ENCODE results near the gene TMA7B. TPM values are rescaled to one million over a fixed set of nuclear protein-coding genes. Genes with fewer than 3 reads are reported as not detected.

TMA7B gene
- under 1 TPM; 0.18 to 0.30 (median 0.21) TPM for polyA plus RNA-seq (ENCODE audit: insufficient read length in 3 of 3)

DNA sequence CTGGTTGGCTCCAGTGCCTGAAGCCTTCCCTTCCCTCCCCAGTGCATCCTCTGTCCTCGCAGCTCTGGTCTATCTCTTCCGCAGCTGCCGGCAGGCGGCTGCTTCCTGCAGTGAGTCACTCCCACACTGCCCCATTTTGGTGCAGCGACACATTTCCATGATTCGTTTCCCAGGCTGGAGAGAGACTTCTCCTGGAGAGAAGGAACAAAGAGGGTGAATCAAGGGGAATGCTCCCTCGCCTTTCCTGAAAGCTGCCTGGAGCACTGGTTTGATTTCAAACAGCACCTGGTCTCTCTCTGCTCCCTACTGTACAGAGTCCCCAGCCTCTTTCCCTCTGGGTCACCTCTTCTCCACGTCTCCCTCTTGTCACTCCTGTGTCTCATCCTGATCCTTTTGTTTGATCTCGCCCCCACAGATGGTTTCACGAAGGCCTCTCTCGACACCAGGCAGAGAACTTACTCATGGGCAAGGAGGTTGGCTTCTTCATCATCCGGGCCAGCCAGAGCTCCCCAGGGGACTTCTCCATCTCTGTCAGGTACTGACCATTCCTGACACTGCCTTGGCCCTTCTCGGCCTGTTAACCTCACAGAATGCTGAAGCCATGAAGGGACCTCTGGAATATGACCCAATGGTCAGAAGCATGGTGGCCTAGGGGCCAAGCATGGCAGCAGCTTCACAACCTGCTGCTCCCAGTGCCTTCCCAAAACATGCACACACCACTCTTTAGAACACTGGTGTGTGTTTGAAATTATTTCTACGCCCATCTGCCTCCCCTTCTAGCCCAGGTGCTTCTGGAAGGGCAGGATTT lies at the start of gene TMA7B:
Gene TMA7B (plus strand): TSS at position 758 of the 808 bp plus-strand sequence. CDS start 3,978 bp downstream, outside the sequence.
- DNase-seq (ENCODE audit: low read depth in 3 of 3, low spot score in 2 of 3), result no peak

DNA sequence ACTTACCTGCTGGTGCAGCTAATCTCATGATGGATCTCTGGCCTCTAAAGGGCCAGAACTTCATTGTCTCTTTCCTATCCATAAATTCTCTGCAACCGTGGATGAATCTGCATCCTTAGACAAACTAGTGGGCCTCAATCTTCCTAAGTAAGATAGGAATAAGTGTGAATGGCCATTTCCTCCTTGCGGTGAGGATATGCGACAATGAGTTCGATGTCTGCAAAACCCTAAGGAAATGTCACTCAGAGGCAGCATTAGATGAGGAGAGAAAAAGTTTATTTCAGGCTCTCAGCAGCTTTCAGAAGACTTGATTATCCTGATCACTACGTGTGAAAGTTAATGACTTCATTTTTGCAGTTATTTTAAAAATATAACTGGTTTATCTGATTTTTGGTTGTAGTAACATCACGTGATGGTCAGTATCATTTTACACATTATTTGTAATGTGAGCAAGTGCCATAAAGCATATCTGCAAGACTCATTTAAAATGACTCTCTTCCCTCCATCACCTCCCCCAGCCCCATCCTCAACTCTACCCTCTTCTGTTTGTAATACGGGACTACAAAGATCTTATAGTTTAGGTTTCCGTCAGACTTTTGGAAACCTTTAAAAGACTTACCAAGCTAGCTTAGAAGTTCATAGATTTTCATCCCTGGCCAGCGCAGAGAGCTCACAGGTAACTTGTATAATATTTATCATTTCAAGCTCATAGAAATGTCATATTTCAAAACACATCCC lies 49.2 kb upstream of the TMA7B start:
- DNase-seq (ENCODE audit: low read depth in 3 of 3, low spot score in 2 of 3), result no peak

DNA sequence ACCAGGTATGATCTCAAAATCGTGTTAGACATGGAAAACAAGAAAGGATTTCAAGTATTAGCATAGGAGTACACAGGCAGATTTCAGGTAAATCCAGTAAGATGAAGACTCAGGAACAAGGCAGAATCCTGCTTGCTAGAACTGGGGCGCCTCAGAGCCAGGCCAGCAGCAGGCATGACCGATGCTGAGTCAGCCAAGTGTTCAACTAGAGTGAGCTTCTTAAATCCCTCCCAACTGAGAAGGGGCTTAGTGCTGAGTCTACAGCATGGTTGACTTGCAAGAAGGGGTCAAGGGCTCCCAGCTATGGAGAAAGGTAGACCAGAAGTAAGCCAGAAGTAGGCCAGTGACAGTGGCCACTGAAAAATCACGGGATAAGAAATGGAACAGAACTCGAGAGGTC lies 46.9 kb upstream of the TMA7B start:
- DNase-seq (ENCODE audit: low read depth in 3 of 3, low spot score in 2 of 3), result no peak

DNA sequence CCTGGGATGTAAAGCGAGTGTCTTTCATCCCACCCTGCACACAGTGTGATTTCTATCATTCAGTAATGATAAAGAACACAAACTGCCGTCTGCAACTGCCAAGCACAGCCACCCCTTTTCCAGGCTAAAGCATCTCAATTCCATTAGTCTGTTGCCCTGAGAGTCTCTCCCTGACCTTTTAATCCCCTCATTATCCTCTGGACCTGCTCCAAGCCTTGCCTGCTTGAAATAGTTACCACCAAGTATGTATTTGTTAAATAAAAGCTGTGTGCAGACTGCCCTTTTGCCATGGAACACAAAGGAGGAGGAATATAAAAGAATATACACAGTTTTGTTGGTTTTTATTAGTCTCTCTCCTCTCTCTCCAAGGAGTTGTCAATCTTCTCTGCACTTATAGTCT lies 46.3 kb upstream of the TMA7B start:
- DNase-seq (ENCODE audit: low read depth in 3 of 3, low spot score in 2 of 3), result no peak

DNA sequence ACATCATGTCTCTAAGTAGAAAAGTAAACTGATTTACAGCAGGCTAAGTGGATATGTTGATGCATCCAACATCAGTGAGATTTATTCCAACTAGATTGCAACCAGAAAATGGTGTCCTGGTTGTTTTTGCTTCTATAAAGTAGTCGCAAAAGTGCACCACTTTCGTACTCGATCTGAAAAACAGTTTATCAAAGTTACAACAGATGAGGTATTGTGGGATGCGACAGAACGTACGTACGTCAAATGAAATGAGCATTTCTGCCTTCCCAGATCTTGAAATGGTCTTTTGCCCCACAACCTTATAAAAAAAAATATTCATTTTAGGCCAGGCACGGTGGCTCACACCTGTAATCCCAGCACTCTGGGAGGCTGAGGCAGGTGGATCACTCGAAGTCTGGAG lies 45.6 kb upstream of the TMA7B start:
- DNase-seq (ENCODE audit: low read depth in 3 of 3, low spot score in 2 of 3), result no peak

DNA sequence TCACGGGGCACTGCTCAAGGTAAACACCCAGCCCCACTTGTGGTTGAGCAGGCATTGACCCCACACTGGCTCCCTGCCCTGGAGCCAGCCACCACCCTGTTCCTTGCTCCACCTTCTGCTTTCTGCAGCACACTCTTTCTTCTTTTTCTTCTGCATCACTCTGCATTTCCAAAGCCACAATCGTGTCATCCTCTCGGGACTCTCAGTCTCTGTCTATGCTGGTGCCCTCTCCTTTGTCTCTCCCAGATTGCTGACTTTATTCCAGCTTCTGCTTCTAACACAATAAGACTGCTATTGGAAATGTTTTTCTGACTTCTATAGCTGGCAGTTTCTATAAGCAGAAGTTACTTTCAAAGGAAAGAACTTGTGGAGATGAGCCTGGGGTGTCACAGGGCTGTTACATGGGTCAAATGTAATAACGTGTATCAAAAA lies 44.9 kb upstream of the TMA7B start:
- DNase-seq (ENCODE audit: low read depth in 3 of 3, low spot score in 2 of 3), result no peak

DNA sequence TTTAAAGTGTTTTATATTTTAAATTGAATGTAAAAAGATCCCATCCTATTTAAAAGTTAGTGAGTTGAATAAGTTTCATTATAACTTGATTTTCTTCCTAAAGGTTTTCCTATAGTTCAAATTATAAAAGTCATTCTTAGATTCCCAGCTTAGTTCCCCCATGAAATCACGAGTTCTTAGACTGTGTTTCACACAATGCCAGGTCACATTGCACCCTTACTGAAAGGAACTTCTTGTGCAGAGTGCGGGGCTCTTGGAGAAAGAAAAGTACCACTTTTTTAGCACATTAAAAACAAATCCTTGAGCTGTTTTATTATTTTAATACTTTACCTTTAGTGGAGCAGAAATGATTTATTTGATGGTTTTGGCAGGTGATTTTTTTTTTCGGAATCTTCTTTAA lies 43.7 kb upstream of the TMA7B start:
- no peak for DNase-seq (ENCODE audit: low read depth in 3 of 3, low spot score in 2 of 3)

DNA sequence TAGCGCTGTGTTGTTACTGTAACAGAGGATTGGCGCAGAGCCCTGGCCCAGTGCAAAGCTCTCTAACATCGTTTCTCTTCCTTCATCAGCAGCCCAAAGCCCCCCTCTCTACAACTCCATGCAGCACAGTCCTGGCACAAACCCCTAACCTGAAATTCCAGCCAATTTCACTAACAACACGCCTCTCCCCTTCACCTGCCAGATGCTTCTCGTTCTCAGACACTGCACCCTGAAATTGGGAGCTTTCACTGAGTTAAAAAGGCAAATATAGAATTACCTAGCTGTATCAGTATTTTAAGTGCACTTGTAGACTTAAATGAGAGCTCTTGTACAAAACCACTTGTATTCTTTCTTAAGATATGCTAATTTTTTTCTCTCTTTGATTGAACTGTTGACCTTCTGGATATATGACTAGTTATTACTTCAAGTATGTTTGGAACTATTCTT lies 43.0 kb upstream of the TMA7B start:
- no peak for DNase-seq (ENCODE audit: low read depth in 3 of 3, low spot score in 2 of 3)

DNA sequence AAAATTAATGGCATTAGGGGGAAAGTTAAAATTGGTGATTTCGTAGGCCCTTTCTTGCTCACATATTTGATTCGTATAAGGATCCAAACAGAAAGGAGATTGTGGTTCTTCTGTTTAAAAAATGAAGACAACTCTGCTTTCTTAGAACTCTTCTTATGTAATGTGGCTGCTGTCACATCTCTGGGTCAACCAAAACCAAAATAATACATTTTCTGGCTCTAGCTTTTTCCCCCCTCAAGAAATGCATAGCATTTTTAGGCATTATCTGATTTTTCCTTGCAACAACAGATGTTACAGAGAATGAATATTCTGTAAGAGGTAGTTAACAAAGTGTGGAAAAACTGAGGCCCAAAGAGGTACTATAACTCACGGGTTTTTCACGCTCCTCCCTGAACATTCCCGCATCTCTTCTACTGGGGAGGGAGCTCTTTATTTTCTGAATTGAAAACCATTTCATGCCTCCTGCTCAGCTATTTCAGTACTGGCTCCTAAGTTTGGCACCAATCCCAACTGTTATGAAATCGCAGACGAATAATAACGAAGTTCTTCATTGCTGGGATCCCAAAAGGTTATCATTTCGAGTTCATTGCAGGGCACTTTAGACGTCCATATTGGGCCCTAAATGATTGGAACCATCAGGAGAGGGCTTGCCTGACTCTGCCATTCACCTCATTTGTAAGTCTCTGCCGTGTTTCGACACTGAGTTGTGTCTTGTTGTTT lies 42.3 kb upstream of the TMA7B start:
- DNase-seq (ENCODE audit: low read depth in 3 of 3, low spot score in 2 of 3), result no peak

DNA sequence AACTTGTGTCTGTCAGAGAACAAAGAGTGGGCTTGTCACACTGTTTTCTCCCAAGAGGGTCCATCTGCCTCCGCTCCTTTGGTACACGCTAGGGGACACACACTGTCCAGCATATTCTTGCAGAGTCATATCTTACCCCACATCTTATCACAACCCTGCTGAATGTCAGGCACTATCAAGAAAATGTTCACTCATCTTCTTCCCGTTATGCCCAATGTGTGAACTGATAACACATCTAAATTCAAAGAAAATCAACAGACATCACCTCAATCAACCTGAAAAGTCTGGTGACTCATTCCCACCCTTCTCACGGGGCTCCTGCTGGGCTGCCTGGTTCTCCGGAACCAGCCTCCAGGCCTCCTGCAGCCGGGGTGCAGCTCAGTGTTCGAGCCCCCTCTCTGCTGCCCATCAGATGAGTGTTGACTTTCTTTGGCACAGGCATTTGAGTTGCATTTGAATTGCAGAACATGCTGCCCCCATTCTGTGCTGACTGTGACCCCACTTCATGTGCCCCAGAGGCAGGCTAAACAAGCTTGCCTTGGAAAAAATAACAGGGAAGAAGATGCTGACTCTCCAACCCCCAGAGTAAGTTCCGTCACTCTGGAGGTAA lies 40.0 kb upstream of the TMA7B start:
- no peak for DNase-seq (ENCODE audit: low read depth in 3 of 3, low spot score in 2 of 3)

DNA sequence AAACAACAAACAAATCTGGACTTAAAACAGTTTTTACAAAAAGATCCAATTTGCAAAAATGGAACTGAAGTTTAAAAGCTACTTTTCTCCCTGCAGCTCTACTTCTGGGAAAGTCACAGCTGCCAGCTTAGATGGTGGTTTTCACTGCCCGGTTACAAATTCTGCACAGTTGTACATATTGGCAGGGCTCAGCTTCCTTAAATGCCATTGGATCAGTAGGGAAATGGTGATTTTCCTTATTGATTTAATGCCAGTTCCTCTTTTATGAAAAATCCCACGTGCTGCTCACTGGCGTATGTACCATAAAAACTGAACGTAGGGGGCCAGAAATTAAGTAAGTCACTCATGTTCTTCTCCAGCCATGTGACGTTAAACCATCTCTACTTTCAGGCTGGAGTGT lies 36.5 kb upstream of the TMA7B start:
- no peak for DNase-seq (ENCODE audit: low read depth in 3 of 3, low spot score in 2 of 3)

DNA sequence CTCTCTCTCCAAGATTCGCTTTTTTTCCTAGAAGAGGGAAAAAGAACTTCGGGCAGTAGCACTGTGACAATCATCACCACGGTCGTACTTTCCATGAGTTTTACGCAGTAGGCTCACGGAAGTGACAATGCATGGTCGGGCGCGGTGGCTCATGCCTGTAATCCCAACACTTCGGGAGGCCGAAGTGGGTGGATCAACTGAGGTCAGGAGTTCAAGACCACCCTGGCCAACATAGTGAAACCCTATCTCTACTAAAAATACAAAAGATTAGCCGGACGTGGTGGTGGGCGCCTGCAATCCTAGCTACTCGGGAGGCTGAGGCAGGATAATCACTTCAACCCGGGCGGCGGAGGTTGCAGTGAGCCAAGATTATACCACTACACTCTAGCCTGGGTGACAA lies 35.9 kb upstream of the TMA7B start:
- no peak for DNase-seq (ENCODE audit: low read depth in 3 of 3, low spot score in 2 of 3)

DNA sequence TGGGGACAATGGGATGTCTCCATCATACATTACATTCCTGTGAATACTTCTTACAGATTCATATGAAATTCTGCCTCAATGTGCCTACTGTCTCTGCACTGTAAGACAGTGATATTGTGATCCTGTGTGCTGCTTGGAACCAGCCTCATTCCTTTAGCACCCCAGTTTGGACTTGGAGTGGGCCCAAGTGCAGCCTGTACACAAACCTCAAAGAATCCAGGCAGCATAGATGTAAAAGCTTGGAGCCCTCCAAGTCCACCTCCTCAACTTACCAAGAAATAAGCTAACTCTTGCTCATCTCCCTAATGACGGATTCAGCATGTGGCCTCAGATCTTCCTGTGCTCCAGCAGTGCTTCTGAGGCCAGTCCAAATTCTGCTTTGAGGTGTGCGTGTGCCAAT lies 34.9 kb upstream of the TMA7B start:
- DNase-seq (ENCODE audit: low read depth in 3 of 3, low spot score in 2 of 3), result no peak

DNA sequence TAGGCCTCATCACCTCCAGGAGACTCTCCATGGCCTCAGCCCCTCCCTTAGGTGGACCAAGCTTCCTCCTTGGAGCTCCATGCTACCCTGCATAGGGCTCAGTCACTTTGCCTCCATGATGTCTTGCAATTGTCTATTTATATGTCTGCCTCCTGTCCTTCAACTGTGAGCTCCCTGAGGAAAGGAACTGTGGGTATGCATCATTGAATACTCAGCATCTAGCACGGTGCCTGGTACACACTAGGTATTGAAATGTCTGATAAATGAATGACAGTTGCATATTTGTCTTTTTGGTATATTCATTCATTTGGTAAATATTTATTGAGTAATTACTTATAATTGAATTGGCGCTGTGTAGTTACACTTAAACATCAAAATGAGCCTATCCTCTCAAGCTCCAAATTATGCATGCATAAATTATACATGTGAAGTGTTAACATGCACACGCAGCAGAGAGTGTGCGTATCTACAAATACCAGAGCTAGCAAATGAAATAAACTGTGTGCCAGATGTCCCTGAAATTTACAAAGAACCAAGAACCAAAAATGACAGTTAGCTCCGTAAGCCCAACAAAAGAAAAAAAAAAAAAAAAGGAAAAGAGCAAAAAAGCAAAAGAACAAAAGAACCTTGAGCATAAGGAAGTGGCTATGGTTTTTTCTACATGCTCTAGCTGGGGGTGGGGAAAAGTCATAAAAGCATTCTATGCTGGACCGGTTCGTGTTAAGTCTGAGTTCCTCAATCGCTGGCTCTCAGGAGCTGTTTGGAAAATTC lies 34.1 kb upstream of the TMA7B start:
- no peak for DNase-seq (ENCODE audit: low read depth in 3 of 3, low spot score in 2 of 3)

DNA sequence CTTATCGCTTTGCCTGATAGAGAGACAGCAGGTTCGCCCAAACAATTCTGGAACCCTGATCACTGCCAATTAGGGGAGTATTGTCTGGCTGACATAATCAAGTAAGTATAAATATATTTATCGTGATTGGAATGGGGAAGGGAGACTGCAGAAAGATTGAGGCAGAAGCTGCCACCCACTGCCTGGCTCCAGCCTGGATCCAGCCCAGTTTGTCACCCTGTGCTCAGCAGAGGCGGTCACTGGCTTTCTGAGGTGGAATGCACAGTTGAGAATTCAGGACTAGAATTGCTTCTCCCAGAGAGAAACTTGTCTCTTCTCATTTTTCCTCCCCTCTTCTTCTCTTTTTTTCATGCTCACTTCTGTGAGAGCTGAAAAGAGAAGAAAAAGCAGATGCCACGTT lies 33.4 kb upstream of the TMA7B start:
- DNase-seq (ENCODE audit: low read depth in 3 of 3, low spot score in 2 of 3), result no peak

DNA sequence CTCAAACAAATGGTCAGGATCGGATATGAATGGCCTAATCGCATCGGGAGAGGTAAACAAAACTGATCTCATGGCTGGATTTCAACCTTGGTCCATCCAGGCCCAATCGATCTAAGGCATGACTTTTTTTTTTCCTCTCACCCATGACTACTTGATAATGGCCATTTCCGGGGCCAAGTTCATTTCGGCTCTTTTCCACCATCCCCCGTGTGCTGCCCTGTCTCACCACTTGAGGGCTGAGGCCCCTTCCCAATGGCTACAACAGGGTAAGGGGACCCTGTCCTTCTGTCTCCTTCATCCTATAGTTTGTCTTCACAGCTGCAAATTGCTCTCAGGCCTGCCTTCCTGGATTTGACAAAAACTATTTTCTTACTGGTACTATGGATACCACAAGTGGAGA lies 32.7 kb upstream of the TMA7B start:
- no peak for DNase-seq (ENCODE audit: low read depth in 3 of 3, low spot score in 2 of 3)

DNA sequence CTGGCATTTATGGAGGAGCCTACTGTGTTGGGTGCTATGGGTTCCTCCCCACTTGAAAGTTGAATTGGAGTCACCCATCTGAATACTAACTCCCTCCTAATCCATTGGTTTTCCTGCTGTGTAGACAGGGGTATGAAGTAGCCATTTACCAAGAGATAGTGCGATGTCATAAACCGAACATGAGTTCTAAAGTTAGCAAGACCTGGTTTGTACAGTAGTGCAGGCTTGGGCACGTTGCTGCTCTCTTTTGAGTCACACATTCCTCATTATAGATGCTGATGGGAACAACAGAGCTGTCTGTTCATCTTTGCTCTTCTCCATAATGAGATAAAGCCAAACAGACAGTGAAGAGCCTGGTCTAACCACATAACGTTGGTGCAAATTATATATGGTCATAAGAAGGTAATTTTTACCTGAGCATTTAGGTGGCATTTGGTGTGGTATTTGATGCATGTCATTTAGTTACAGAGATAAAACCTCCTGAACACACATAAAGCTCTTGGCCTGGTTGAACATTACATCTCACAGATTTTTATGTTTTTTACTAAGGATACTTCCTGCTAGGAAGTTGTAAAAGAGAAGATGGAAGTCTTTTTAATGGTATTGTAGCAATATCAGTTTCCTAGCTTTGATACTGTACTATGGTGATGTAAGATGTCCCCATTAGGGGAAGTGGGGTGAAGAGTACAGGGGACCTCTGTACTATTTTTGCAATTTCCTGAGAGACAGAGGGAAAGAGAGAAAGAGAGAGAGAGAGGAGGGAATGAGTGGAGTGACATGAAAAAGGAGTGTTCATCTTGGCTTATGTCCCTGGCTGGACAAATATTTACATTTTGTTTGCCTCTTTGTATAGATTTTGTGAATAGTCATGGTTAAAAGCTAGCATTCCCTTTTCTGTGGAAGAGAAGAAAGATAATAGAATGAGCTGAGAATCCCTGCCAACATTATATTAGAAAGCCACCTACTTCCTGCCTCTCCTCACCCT lies 31.4 kb upstream of the TMA7B start:
- no peak for DNase-seq (ENCODE audit: low read depth in 3 of 3, low spot score in 2 of 3)

DNA sequence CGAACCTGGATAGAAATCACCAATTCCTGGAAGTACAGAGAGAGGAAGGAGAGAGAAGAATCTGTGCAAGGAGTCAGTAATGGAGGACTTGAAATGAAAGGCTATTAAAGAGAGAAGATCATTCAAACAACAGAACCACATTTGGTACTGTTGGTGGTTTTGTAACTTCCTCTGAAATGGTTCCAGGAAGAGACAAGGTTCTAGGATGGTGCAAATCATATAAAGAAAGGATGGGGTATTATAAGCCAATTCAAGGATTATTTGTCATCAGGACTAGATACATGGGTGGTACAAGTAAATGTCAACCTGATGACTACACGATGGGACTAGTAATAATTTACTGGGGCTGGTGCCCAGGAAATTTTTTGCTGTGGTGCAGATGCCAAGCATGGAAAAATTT lies 28.9 kb upstream of the TMA7B start:
- no peak for DNase-seq (ENCODE audit: low read depth in 3 of 3, low spot score in 2 of 3)

DNA sequence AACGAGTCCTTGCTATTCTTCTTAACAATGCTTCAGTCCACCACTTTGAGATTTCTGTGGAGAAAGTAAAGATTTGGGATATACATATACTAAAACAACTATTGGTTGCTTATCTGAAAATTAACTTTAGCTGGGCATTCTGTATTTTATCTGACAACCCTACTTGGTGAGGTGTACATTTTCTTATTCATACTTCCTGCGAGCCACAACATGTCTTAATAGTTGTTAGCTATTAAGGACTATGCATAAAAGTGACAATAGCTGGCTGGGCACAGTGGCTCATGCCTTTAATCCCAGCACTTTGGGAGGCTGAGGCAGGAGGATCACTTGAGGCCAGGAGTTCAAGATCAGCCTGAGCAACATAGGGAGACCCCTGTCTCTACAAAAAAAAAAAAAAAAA lies 28.0 kb upstream of the TMA7B start:
- no peak for DNase-seq (ENCODE audit: low read depth in 3 of 3, low spot score in 2 of 3)

Data from right renal cortex interstitium (tissue), 3 donors.